Left cardiac atrium (tissue), 4 donors: ENCODE data around the gene ADK. TPM values are rescaled to one million over a fixed set of nuclear protein-coding genes. Genes with fewer than 3 reads are reported as not detected.
A peak's percentile ranks its signal among the peaks of the same experiment; 100 is the strongest.
"Not testable (repeated sequence)": the region's sequence is repeated elsewhere in the genome, so short reads cannot be mapped to it uniquely, and the experiment has no call there.

ENCODE experiments used
- ATAC-seq, 2 donors: fragments of 200-7000 bp; cut with Tn5 transposase; one replicate each; pipeline ENCODE4 v1.9.1; 2020; ENCODE audit warnings: mild to moderate bottlenecking in 2 of 2, moderate library complexity in 2 of 2
- DNase-seq: peaks from one replicate; pipeline ENCODE4 v3.0.0-alpha.2; 2020
- intact Hi-C, 2 donors: fragments of 100-400 bp; cut with DNase I; formaldehyde crosslinking; loops; one replicate each; pipeline versions ENCODE4 v1.14.1 to v1.15.1; 2022 to 2023
- total RNA-seq, 2 donors: library from RNA; stranded (reverse); fragmentation: NEBNext Ultra II Directional; extraction: Animal tissue kit (Norgen Biotek cat#: 25700); gene quantifications; one replicate each; pipeline ENCODE4 v1.2.1, GENCODE V29; 2021
- donor health status: DM: no; HTN: yes; CAD: no.
- donor health status: DM: no; HTN: yes; CAD: no; lungs with severe emphysema.
- donor health status: DM: yes; HTN: yes; CAD: no.
- donor health status: Dilated cardiomyopathy.

The ADK gene
- total RNA-seq, 2 donors from 2014 or later, result 31.2 to 34.9 TPM

GRCh38 chr10:74320717-74321116 lies 169.7 kb downstream of the ADK start:
- intact Hi-C loops, result no loop called here
- ATAC-seq (no peak), DNase-seq (no peak)

DNA sequence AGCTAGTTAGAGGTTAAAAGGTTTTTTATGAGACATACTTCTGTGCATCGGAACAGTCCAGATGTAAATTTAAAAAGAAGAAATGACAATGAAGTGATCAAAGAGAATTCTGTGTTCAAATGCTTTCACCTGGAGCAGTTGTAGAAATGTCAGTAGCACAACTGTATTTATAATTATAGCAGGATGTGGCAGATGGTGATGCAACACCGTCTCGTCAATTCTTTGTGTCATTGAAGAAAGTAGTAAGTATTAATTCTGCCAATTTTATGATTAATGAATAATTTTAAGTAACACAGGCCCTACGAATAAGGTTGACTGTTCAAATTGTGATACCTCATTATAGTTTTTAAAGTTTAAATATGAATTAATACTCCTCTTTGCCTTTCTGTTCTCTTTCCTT lies 171.1 kb downstream of the ADK start:
- intact Hi-C loops, result no loop called here
- DNase-seq (no peak), ATAC-seq (no peak)

GRCh38 chr10:74322565-74322964 lies 171.5 kb downstream of the ADK start:
- ATAC-seq, result no peak
- DNase-seq, result no peak
- intact Hi-C loops, result no loop called here

DNA sequence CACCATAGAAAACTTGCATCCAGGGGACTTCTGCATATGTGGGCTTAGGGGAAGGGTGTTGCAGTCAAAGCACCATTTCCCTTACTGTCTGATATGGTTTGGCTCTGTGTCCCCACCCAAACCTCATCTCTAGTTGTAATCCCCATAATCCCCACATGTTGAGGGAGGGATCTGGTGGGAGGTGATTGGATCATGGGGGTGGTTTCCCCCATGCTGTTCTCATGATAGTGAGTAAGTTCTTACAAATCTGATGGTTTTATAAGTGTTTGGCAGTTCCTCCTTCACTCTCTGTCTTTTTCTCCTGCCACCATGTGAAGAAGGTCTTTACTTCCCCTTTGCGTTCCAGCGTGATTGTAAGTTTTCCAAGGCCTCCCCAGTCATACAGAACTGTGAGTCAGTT lies 177.4 kb downstream of the ADK start:
- ATAC-seq (no peak), DNase-seq (no peak)
- intact Hi-C loops, result no loop called here

- DNase-seq (no peak), ATAC-seq (no peak)
- intact Hi-C loops, result no loop called here
Observed at GRCh38 chr10:74329873-74330272, 178.9 kb downstream of the ADK start.

DNA sequence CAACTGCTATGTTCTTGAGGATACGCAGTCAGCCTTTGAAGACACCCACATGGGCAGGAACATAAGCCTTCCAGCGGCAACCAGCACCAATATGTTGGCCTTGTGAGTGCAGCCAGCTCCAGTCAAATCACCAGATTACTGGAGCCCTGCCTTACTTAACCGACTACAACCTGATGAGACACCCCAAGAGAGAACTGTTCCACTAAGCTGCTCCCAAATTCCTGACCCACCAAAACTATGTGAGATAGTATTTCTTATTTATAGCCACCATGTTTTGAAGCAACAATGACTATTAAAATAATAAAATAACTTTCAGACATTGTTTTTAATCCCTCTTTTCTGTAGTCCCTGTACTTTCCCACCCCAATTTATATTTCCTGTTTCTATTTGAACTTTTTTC lies 179.6 kb downstream of the ADK start:
- no peak for DNase-seq
- intact Hi-C loops, result no loop called here

GRCh38 chr10:74332398-74332797 lies 181.4 kb downstream of the ADK start:
- no peak for DNase-seq
- intact Hi-C loops, result no loop called here
- ATAC-seq, result no peak

More for the DNA sequence above, 179.6 kb downstream of the ADK start:
- ATAC-seq, result no peak

DNA sequence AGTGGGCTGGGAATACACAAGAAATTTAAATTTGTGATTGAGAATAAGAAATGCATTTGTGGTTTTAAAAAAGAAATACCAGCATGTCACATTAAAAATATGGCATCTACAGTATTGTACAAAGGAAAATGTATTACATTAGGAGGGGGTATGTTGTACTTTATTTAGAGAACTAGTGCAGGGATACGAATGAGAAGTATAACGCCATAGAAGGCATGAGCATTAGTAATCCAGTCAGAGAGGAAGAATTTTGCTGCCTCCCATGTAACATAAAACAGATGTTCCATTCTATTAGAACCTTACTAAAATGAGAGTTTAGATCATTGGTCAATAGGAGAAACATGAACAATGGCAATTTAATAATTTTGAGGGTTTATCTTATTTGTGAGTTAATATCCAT lies 182.2 kb downstream of the ADK start:
- ATAC-seq, result no peak
- DNase-seq, result no peak
- intact Hi-C loops, result no loop called here

- intact Hi-C loops, result no loop called here
- no peak for ATAC-seq
- no peak for DNase-seq
Observed at GRCh38 chr10:74334221-74334620, 183.2 kb downstream of the ADK start.

DNA sequence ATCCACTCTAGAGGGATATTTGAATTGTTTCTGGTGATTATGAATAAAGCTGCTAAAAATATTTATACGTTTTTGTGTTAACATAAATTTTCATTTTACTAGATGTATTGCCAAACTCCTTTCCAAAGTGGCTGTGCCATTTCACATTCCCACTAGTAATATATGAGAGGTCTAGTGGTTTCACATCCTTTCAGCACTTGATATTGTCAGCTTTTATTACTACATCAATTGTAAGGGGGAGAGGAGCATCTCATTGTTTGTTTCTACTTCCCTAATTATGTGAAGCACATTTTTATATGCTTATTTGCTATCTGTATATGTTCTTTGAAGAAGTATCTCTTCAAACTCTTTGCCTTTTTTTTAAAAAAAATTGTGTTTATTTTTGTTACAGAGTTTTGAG lies 184.5 kb downstream of the ADK start:
- intact Hi-C loops, result no loop called here
- DNase-seq (no peak), ATAC-seq (no peak)

DNA sequence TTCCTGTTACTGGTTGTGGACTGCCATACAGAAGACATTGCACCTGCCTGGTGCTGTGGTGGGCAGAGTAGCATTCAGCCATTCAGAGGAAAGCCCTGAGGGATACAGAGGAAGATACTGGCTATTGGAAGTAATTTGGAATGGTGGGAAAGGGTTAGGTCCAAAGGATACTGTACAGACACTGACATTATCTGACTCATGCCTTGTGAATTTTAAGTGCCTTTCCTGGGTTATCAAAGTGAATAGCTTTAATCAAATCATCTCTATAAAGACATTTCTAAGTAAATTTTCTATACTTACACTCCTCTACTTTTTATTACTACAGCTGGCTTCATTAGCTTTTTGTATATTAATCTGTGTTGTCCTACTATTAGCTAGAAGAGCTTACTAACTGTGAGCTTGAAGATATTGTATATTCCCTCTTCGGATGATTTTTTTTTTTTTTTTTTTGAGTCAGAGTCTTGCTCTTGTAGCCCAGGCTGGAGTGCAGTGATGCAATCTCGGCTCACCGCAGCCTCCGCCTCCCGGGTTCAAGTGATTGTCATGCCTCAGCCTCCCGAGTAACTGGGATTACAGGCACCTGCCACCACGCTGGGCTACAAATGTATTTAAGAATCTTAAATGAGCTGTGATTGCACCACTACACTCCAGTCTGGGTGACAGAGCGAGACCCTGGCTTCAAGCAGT lies 186.5 kb downstream of the ADK start:
- DNase-seq, result no peak
- intact Hi-C loops, result no loop called here
- ATAC-seq, result no peak

DNA sequence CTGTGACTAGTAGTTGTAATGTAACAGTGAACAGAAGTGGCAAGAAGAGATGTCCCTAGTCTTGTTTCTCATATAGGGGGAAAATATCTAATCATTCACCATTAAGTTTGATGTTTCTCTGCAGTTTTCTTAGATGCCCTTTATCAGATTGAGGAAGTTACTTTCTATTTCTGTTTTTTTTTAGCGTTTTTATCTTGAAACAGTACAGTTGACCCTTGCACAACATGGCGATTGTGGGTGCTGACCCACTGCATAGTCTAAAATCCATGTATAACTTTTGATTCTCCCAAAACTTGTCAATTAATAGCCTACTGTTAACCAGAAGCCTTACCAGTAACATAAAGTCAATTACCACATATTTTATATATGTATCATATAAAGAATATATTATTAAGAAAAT lies 192.0 kb downstream of the ADK start:
- no peak for DNase-seq
- no peak for ATAC-seq
- intact Hi-C loops, result no loop called here

GRCh38 chr10:74343804-74344203 lies 192.8 kb downstream of the ADK start:
- ATAC-seq, result no peak
- intact Hi-C loops, result no loop called here
- no peak for DNase-seq

GRCh38 chr10:74344306-74344705 lies 193.3 kb downstream of the ADK start:
- ATAC-seq (no peak), DNase-seq (no peak)
- intact Hi-C loops, result no loop called here

GRCh38 chr10:74347522-74347921 lies 196.5 kb downstream of the ADK start:
- ATAC-seq (no peak), DNase-seq (no peak)
- intact Hi-C loops, result no loop called here

- ATAC-seq, intact Hi-C loops, DNase-seq: not testable (repeated sequence)
Observed at GRCh38 chr10:74353021-74353420, 202.0 kb downstream of the ADK start.

DNA sequence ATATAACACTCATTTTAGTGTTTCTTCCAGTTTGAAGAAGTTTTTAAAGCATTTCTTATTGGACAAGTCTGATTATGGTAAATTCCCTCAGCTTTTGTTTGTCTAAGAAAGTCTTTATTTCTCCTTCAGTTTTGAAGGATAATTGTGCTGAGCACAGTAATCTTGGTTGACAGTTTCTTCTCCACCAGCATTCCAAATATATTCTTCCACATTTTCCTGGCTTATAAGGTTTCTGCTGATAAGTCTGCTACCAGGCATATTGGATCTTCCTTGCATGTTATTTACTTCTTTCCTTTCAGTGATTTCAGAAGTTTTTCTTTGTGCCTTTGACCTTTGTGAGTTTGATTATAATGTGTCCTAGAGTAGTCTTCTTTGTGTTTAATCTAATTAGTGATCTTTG lies 210.7 kb downstream of the ADK start:
- no peak for ATAC-seq
- no peak for DNase-seq
- intact Hi-C loops, result no loop called here

DNA sequence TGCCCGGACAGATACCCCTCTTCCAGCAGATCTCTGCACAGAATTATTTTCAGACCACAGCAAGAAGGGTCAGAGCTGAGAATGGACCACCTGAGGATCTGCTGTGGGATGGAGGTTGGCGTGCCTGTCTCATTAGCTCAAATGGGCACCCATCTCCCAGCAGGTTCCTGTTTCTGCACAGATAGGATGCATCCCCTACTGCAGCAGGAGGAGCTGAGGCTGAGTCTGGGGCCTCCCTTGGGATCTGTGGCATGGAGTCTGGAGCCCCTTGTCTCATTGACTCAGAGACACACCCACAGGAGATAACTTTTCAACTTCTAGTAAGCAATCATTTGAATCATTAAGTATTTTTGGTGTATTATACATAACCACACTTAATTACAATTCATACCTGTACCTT lies 212.7 kb downstream of the ADK start:
- intact Hi-C loops, result no loop called here
- ATAC-seq, result peak in 1 of 2 donors; percentile 36

DNA sequence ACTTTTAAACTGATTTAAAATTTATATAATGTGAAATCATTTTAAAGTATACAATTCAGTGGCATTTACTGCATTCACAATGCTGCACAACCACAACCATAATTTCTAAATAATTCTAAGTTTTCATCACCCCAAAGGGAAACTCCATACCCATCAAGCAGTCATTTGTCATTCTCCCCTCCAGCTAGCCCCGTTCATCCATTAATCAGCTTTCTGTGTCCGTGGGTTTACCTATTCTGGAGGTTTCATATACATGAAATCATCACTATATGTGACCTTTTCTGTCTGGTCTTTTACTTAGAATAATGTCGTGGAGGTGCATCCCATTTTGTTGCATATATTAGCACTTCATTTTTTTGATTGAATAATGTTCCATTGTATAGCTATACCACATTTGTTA lies 214.1 kb downstream of the ADK start:
- intact Hi-C loops, result no loop called here
- ATAC-seq, result no peak

More for the DNA sequence above, 212.7 kb downstream of the ADK start:
- no peak for DNase-seq

DNA sequence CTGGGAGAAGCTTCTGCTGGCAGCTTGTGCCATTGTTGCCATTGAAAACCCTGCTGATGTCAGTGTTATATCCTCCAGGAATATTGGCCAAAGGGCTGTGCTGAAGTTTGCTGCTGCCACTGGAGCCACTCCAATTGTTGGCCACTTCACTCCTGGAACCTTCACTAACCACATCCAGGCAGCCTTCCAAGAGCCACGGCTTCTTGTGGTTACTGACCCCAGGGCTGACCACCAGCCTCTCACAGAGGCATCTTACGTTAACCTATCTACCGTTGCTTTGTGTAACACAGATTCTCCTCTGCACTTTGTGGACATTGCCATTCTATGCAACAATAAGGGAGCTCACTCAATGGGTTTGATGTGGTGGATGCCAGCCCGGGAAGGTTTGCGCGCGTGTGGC lies 220.7 kb downstream of the ADK start:
- intact Hi-C loops, result no loop called here
- ATAC-seq (no peak), DNase-seq (no peak)

More for the DNA sequence above, 214.1 kb downstream of the ADK start:
- DNase-seq, result no peak

DNA sequence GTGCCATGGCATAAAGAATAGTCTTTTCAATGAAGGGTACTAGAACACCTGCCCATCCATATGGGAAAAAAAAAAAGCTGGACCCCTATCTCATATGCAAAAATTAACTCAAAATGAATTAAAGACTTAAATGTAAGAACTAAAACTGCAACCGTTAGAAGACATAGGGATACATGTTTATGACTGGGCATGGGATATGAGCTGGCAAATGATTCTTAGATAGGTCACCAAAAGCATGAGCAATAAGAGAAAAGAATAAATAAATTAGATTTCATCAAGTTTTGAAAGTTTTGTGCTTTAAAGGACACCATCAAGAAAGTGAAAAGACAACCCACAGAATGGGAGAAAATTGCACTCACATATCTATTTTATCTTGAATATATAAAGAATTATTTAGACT lies 222.0 kb downstream of the ADK start:
- intact Hi-C loops, result no loop called here
- DNase-seq (no peak), ATAC-seq (no peak)

- DNase-seq (no peak), ATAC-seq (no peak)
- intact Hi-C loops, result no loop called here
Observed at GRCh38 chr10:74377476-74377875, 226.5 kb downstream of the ADK start.
